ENCODE measurements around the gene THSD7A.

DNA sequence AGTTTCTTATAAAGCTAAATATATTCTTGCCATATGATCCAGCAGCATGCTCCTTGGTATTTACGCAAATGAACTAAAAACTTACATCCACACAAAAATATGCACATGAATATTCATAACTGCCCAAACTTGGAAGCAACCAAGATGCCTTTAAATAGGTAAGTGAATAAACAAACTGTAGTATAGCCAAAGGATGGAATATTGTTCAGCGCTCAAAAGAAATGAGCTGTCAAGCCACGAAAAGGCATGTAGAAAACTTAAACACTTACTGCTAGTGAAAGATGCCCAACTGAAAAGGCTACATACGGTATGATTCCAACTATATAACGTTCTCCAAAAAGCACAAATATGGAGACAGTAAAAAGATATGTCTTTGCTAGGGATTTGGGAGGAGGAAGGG lies 12.7 kb downstream of the THSD7A start:
- TF ChIP-seq POLR2AphosphoS5 (IDR thresholded peaks at IDR 0.05; ENCODE audit: low read depth, low read length) = no peak
- TF ChIP-seq POLR2A (IDR thresholded peaks at IDR 0.05; ENCODE audit: low read depth, low read length) = no peak

Data from GM12892 (cell line).